Germinal center (tissue), 1 donor: ENCODE results near the gene ZNF683.
"Not testable (repeated sequence)": the region's sequence is repeated elsewhere in the genome, so short reads cannot be mapped to it uniquely, and the experiment has no call there.

Experiments
- DNase-seq: peaks from one replicate; pipeline ENCODE4 v3.0.0; 2012; ENCODE audit warnings: mixed read lengths, low spot score

ZNF683 gene

DNA sequence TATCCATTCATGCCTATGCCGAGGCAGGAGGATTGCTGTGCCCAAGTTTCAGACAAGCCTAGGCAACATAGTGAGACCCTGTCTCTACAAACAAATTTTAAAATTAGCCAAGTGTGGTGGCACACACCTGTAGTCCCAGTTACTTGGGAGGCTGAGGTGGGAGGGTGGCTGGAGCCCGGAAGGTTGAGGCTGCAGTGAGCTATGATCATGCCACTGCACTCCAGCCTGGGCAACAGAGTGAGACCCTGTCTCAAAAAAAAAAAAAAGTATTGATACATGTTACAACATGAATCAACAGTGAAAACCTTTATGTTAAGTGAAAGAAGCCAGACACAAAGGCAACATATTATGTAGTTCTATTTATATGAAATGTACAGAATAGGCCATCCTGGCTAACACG, 12.5 kb upstream of the ZNF683 start:
- DNase-seq: not testable (repeated sequence)

DNA sequence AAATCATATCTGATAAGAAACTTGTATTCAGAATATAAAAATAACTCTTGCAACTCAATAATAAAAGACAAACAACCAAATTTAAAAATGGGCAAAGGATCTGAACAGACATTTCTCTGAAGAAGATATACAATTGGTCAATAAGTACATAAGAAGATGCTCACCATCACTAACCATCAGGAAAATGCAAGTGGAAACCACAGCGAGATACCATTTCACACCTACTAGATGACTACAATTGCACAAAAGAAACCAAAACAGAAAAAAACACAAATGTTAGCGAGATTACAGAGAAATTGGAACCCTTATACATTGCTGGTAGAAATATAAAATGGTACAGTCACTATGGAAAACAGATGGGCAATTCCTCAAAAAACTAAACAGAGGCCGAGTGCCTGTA, 11.5 kb upstream of the ZNF683 start:
- no peak for DNase-seq

DNA sequence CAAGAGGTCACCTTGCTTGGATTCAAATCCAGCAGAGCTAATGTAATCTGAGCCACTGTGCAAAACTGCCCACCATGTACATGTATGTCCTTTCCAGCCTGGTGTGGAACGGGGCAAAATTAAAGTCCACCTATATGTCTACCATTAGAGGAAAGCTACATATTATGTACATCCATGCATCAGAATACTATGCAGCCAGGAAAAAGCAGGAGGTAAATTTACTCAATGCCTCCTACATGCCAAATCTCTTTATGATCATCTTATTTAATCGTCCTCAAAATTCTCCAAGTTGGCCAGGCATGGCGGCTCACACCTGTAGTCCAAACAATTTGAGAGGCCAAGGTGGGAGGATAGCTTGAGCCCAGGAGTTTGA, 6.3 kb upstream of the ZNF683 start:
- no peak for DNase-seq

DNA sequence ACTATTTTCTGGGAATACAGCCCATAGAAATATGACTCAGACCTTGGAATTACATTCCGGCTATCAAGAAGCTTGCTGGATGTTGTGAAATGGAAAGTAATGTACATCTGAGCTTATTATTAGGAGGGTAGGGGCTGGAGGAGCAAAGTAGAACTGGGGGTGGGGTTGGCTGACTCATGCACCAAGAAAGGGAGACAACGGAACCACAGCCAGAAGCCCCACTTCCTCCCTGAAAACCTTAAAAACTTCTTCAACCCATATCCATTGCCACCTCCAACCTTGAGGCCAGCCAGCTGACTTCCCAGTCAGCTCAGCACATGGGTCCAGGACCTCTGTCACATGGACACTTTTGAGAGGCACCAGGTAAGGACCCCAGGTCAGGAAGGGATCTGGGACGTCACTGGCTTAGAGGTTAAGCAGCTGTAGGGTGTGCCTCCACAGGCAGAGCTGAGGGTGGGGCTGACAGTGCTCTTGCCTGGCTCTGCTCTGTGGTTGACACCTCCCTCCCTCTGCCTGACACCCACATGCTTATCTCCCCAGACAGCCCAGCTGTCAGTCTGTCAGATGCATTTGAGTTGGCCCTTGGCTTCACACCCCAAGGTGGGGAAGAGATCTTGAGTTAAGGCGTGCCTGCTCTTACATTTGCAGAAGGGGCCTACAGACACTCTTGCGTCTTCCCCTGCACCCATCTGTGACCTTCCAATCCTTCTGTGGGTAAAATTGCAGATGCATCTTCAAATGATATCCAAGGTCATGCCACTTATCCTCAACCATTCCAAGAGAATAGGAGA, 5.7 kb upstream of the ZNF683 start:
- no peak for DNase-seq

DNA sequence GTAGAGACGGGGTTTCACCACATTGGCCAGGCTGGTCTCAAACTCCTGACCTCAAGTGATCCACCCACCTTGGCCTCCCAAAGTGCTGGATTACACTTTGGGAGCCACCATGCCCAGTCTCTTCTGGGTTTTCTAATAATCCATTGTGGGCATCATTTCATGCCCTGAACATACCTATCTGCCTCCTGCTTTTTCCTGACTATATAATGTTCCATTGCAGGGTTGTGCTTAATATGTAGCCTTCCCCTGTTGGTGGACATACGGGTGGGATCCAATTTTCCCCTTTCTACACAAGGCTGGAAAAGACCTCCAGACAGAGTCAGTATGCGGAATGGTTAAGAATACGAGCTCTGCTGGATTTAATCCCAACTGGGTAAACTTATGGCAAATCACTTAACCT, 3.5 kb upstream of the ZNF683 start:
- no peak for DNase-seq

DNA sequence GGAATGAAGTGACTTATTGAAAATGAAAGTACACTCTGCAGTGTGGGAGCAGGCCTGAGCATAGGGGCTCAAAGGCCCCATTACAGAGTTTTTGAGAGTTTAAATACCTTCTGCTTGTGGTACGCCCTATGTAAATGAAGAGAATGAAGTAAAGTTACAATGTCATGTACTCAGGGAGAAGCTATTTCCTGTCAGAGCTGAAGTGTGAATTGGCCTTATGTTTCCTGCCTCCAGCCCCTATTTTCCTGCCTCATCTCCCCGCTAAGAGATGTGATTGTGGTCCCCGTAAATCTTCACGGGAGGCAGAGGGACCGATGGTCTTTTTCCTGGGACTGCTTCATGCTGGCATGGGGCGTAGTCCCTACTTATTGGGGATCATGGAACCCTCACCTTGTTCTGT, 2.5 kb upstream of the ZNF683 start:
- DNase-seq: no peak

DNA sequence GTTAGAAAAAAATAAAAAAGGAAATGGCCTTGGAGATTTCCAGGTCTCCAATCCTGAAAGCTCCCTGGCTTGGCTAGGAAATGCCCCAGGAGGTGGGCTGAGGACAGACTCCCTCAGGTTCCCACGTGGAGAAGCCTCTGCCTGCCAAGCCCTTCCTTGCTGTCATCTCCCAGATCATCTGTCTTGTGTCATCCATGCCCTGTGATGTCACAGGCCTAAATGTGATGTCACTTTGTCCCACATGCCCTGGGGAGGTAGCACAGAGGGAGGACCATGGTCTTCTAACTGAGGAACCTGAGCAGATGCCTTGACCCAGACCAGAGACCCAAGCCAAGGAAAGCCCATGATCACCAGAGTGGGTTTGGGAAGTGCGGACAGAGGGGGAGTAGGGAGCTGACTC, 1.8 kb upstream of the ZNF683 start:
- not testable (repeated sequence) for DNase-seq

DNA sequence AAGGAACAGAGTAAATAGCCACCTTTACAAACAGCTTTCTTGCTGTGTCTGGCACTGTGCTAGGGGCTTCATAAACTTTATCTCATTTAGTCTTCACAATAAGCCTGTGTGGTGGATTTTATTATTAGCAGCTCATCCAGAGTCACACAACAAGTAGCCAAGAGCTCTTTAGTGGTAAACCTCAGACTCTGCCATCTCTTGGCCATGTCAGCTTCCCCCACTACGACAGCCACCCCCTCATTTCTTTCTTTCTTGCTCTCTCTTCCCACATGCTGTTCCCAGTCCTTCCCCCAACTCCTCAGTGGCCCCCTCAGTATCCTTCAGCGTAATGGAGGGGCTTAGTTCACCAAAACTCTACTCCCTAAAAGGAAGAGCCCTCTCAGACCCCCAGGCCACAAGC, 1.2 kb upstream of the ZNF683 start:
- no peak for DNase-seq

DNA sequence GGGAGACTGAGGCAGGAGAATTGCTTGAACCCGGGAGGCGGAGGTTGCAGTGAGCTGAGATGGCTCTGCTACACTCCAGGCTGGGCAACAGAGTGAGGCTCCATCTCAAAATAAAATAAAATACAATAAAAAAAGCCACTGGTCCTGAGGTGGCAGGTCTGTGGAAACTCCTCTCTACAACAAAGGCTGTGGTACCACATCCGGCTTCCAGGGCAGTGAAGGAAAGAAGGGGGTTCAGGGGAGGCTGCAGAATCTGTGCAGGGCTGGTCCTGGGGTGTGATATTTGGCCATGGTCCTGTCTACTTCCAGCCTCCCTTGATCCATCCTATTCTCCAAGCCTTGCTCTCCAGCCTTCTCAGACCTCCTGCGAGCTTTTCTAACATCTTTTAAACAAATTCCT, 731 bp upstream of the ZNF683 start:
- DNase-seq: no peak

DNA sequence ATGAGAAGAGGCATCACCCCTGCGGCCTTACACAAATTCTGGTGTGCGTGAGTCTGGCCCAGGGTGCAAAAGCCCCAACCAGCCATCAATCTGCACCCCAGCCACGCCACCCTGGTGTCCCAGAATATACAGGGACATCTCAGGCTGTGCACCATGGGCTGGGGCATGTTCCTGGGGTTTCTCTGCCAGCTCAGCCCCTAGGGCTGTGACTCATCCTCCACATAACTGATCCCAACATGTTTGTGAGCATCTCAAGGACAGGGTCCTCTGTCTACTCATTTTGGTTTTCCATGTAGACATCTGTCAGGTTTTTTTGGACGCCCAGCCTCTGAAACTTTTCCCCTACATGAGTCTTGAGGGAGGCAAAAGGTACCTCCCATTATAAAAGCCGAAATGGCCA, 511 bp downstream of the ZNF683 start:
- no peak for DNase-seq

DNA sequence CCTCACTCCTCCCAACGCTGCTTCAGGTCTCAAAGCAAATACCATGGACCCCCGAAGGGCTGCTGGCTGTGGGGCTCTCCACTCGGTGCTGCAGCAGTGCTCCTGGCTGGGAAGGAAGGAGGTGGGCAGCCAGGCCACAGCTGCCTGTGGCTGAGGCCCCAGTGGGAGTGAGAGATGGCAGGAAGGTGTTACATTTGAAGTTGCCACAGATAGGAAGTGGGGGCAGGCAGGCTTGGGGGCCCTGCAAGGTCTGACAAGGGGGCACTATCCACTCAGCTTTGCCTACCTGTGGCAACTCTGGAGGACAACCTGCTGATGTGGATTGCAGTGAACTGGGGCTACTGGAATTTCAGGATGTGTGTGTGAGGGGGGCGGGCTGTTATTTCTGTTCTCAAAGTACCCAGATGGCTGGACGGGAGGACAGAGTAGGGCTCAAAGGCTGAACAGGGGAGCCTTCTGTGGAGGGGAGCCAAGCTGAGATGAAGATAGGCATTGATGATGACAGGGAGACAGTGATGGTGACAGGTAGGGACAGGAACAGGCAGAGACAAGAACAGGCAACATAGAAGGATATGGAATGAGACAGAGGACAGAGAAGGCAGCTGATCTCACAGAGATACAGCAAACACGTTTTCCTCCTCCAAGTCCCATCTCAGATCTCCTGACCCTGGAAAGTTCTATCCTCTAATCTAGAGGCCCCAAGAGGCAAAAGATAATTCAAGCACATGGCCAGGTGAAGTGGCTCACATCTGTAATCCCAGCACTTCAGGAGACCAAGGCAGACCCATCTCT, 1.8 kb downstream of the ZNF683 start:
- no peak for DNase-seq

DNA sequence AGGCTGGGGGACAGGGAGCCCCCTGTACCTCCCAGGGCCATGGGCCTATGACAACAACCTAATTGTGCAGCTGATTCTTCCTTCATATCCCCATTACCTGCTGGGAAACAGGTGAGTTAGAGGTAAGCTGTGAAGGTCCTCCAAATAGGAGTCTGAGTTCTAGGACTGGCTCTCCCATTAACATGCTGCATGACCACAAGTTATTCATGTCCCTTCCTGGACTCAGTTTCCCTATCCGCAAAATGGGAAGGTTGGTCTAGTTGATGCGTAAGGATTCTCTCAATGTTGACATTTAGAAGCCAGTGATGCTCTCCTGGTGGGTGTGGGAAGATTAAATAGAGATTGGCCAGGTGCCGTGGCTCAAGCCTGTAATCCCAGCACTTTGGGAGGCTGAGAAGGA, 4.1 kb downstream of the ZNF683 start:
- no peak for DNase-seq

DNA sequence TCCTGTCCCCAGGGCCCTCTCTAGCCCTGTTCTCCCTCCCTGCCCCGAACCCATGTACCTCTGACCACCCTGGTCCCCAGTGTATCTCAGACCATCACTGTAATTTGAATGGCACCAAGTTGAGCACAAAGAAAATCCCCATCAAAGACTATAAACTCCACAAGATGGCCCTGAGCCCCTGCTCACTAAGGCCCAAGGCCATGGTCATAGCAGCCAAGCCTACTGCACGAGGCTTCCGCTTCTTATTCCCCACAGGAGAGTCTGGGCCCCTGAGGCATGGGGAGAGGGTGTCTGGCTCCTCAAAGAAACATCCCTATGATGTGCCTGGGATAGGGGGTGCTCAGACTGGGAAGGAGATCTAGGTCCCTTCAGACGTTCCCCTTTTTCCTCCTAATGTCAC, 4.5 kb downstream of the ZNF683 start:
- no peak for DNase-seq

DNA sequence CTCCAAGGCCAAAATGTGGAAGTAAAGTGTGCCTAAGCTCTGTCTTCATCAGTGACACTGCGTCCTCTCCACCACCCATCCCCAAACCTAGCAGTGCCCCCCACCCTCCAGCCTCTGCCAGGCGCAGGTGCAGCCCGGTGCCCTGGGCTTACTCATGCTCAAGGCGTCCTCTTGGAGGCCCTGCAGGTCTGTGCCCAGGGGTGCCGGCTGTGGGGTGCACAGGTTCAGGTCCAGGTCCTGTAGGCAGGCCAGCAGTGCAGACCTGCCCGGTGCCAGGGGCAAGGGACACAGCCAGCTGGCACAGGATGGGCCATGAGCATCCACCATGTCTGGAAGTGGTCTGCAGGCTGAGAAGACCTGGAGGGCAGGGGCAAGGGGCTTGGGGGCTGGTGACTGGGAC, 5.1 kb downstream of the ZNF683 start:
- no peak for DNase-seq

DNA sequence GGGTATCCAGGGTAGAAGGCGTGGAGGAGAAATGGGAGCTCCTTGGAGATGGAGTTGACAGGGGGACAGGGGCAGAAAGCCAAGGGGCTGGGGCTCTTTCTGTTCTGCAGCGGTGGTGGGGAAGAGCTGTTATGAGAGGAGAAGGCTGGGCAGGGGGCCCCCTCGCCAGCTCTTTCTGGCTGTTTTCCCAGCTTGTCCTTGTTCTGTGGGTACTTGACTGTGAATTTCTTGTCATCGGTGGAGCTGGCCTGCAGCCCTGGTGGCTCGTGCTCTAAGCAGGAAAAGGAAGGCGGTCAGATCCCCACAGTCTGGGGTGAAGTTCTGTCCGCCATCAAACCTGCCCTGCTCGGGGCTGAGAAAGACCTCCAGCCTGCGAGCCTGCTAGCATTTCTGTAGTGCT, 7.6 kb downstream of the ZNF683 start:
- DNase-seq: no peak

DNA sequence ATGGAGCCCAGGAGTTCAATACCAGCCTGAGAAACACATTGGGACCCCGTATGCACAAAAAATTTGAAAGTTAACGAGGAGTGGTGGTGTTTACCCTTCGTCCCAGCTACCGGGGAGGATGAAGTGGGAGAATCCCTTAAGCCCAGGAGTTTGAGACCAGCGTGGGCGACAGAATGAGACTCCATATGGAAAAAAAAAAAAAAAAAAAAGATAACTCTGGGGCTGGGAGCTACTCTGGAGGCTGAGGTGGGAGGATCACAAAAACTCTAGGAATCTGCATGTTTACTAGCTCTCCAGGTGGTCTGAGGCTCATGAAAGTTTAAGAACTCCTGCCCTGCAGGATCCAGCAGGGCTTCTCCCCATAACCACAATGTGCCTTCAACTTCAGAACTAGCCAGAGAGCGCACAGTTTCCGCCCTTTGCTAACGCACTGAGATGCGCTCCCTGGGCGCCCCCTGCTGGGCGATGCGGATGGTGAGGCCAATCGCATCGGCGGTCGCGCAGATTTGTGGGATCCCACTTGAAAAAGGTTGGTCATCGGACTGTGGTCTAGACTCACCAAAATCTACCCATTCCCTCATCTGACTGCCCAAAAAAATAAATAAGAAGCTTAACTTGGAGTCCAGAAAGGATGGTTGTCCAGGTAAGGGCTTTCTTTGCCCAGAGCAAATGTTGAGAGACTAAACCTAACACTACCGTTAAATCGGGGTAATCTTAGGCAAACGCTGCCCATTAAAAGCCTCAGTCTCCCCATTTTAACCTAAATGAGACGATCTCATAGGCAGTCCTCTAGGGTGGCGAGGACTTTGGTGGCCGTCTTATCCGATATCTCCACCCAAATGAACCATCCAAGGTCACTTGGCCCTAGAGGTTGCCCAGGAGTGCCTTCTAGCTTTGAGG, 8.8 kb downstream of the ZNF683 start:
- peak; percentile 84 for DNase-seq

DNA sequence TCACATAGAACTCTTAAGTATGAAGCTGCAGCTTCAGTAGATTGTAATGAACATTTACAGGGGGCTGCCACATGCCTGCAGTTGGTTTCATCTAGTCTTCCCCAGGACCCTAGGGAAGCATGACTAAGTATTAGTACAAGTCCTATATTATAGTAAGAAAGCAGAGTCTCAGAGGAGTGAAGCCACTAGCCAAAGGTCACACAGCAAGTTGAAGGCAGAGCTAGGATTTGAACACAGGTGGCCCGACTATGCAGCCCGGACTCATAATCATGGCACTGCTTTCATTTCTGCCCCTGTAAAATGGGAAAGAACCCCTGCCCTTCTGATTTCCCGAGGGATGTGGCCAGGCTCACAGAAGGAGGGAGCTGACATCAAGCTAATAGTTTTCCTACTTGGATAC, 10.2 kb downstream of the ZNF683 start:
- no peak for DNase-seq

DNA sequence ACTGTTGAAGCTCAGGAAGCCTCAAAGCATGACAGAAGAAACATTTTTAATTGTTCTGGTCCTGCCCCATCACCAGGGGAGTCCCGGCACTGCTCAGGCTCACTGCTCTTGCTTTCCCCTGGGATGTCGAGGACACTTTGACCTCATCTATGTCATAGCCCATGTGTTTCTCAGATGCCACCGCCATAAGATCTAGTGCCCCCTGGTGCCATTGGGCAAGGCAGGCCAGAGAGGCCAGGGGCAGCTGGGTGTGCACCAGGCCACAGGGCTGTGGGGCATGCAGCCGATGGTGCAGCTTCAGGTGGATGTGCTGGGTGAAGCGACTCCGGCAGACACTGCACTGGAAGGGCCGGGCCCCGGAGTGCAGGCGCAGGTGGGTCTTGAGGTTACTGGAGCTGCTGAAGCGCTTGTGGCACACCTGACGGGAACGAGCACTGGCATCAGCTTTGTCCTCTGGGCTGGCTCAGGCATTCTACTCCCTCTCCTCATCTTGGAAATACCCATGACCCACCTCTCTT, 10.9 kb downstream of the ZNF683 start:
- no peak for DNase-seq

DNA sequence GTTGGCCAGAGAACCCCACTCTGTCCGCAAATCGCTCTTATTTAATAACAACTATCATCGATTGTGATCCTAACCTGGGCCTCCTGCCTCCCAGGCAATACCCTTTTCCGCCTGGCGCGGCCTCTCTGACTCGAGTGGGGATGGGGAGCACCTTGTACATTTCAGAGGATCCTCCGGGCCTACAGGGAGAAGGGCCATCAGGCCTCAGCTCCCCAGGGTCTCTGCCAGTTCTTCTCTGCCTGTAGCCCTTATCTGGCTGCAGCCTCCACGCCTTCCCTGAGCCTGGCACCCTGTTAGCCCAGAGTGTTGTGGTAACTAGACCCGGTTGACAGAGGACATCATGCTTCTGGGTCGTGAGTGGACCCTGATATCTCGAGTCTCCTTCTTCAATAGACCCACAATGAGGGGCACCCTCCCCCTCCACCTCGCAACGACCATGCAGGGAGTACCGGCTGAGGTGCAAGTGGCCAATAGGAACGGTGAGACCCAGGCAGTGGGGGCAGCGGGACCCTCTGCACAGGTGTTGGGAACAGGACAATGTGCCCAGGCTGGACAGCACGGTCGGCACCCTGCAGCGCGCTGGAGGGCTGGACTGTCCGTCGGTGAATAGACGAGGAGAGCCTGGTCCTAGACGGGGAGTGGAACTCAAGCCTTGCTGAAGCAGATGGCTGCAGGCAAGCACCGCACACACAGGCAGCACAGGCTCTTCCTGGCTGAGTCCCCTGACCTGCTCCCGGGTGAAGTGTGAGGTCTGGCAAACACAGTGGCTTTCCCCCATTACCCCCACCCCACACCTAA, 11.5 kb downstream of the ZNF683 start:
- DNase-seq: no peak

DNA sequence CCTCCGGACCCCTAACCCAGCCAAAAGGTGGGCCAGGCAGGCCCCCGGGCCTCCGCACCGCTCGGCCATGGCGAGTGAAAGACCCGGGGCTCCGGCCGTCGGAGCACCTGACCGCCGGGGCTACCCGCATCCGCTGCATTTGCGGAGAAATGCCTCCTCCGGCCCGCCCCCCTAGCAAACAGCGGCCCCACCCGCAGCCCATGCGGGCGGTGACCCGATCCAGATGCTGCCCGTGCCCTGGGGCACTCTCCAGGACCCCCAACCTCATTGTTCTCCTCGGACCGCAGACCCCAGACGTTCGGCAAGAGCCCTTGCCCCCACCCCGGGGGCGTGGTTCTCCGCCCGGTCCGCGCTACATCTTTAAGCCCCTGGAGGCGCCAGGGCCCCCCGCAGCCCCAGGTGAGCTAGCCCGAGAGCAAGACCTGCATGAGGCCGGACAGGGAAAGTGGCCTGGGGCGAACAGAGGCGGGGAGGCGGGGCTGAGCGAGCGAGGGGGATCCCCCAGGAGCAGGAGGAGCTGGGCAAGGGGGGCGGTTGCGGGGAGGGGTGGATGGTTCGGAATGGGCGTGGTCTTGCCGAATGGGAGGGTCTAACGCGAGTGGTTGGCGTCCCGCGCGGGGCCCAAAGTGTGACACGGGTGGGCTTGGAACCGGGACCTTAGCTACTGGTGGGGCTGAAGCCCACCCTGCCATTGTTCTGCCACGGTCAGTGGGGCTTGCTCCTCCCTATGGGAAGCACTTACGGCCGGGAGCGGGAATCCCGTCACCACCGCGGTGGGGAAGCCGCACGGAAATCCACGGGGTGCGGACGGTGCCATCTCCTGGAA, 12.4 kb downstream of the ZNF683 start:
- no peak for DNase-seq
